ENCODE data around the gene BCAR3.

Gene BCAR3

GRCh38 chr1:93576746-93577145 is 104.9 kb downstream of the BCAR3 start:
- Histone ChIP-seq H3K36me3 (no peaks in the 10 kb centered on the region), H3K27me3 (no peaks in the 10 kb centered on the region), H3K27ac (no peak overlapping the region), H3K9me3 (no peaks in the 10 kb centered on the region), H3K4me3 (ENCODE audit: low read depth in 1 of 2, low read length in 1 of 2) (no peak overlapping the region), H3K4me1 (ENCODE audit: control insufficient read depth in 1 of 2, insufficient read depth in 1 of 2, low read depth in 1 of 2, low read length in 1 of 2) (no peaks in the 10 kb centered on the region)
- no peak for TF ChIP-seq CTCF (IDR thresholded peaks at IDR 0.05)

- H3K9me3 ChIP-seq = no peaks in the 10 kb centered on the region
- no peak overlapping the region for H3K4me3 ChIP-seq (ENCODE audit: low read depth in 1 of 2, low read length in 1 of 2)
- no peaks in the 10 kb centered on the region for H3K36me3 ChIP-seq
- H3K4me1 ChIP-seq (ENCODE audit: control insufficient read depth in 1 of 2, insufficient read depth in 1 of 2, low read depth in 1 of 2, low read length in 1 of 2) = no peaks in the 10 kb centered on the region
- no peak overlapping the region for H3K27ac ChIP-seq
- no peaks in the 10 kb centered on the region for H3K27me3 ChIP-seq
- TF ChIP-seq CTCF (IDR thresholded peaks at IDR 0.05) = no peak
Measured at GRCh38 chr1:93576346-93576745, 105.3 kb downstream of the BCAR3 start.

- Histone ChIP-seq H3K36me3 (no peaks in the 10 kb centered on the region), H3K4me1 (ENCODE audit: control insufficient read depth in 1 of 2, insufficient read depth in 1 of 2, low read depth in 1 of 2, low read length in 1 of 2) (no peaks in the 10 kb centered on the region)
Measured at GRCh38 chr1:93575621-93576284, 105.9 kb downstream of the BCAR3 start.

GRCh38 chr1:93574991-93575390 is 106.6 kb downstream of the BCAR3 start:
- Histone ChIP-seq H3K36me3 (no peaks in the 10 kb centered on the region), H3K4me1 (ENCODE audit: control insufficient read depth in 1 of 2, insufficient read depth in 1 of 2, low read depth in 1 of 2, low read length in 1 of 2) (no peaks in the 10 kb centered on the region), H3K27me3 (no peaks in the 10 kb centered on the region), H3K9me3 (no peaks in the 10 kb centered on the region), H3K27ac (no peak overlapping the region), H3K4me3 (ENCODE audit: low read depth in 1 of 2, low read length in 1 of 2) (no peak overlapping the region)
- TF ChIP-seq CTCF (IDR thresholded peaks at IDR 0.05) = no peak

More at GRCh38 chr1:93575621-93576284, 105.9 kb downstream of the BCAR3 start:
- TF ChIP-seq CTCF (IDR thresholded peaks at IDR 0.05) = no peak
- Histone ChIP-seq H3K27ac (no peak overlapping the region), H3K4me3 (ENCODE audit: low read depth in 1 of 2, low read length in 1 of 2) (no peak overlapping the region), H3K27me3 (no peaks in the 10 kb centered on the region), H3K9me3 (no peaks in the 10 kb centered on the region)

- no peaks in the 10 kb centered on the region for H3K4me1 ChIP-seq (ENCODE audit: control insufficient read depth in 1 of 2, insufficient read depth in 1 of 2, low read depth in 1 of 2, low read length in 1 of 2)
- no peaks in the 10 kb centered on the region for H3K9me3 ChIP-seq
- no peak for TF ChIP-seq CTCF (IDR thresholded peaks at IDR 0.05)
- no peak overlapping the region for H3K27ac ChIP-seq
- no peaks in the 10 kb centered on the region for H3K27me3 ChIP-seq
- H3K36me3 ChIP-seq = no peaks in the 10 kb centered on the region
- no peak overlapping the region for H3K4me3 ChIP-seq (ENCODE audit: low read depth in 1 of 2, low read length in 1 of 2)
Measured at GRCh38 chr1:93574511-93574910, 107.1 kb downstream of the BCAR3 start.

Data from neutrophil (primary cell).